Effector CD4-positive, alpha-beta T cell (primary cell): Measurements from ENCODE around the gene CDC26.
"Not testable (repeated sequence)": the region's sequence is repeated elsewhere in the genome, so short reads cannot be mapped to it uniquely, and the experiment has no call there.

ENCODE experiments used
- DNase-seq: peaks from one replicate; pipeline ENCODE4 v3.0.0-alpha.2; 2020

CDC26 gene

DNA sequence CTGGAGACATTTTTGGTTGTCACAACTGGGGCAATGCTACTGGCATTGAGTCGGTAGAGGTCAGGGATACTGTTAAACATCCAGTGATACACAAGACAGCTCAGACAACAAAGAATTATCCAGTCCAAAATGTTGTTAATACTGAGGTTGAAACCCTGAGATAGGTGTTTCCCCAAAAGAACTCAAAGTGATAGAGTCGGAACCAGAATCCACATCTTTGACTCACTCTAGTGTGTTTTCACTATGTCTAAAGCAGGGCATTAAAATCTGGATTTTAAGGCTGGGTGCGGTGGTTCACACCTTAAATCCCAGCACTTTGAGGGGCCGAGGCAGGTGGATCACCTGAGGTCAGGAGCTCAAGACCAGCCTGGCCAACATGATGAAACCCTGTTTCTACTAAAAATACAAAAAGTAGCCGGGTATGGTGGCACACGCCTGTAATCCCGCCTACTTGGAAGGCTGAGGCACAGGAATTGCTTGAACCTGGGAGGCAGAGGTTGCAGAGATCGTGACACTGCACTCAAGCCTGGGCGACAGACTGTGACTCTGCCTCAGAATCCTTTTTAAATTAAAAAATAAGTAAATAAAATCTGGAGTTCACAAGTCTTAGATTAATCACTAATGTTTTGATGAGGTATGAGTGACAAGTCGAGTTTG, 37.0 kb downstream of the CDC26 start:
- no peak for DNase-seq

DNA sequence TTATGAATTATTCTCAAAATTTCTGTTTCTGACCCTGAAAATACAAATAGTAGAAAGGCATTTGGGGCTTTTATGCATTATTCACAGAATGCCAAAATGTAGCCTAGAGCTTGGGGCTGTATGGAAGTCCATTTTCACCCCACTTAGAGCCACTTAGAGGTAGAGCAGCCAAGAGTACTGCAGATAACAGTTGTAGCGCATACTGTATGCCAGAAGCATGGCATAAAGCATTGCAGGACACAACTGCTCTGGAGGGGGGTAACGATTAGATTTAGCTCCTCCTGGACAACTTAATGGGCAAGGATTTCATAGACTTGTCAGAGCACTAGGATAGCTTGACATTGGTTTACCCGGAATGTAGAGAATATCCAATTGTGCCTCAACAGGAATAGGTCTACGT, 38.3 kb downstream of the CDC26 start:
- DNase-seq: no peak

DNA sequence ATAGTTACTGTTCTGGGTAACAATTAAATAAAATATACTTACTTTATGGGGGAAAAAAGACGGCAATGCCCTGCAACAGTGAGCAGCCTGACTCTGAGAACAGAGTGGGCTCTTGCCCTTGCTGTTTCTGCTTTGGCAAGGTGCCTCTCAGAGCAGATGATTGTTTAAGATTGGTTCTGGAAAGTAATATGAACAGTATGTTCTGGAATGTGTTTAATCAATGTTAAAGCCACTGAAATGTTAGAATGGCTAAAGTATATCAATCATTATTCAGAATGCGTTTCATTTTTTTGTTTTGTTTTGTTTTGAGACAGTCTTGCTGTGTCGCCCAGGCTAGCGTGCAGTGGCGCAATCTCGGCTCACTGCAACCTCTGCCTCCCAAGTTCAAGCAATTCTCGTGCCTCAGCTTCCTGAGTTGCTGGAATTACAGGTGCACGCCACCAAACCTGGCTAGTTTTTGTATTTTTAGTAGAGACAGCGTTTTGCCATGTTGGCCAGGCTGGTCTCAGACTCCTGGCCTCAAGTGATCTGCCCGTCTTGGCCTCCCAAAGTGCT, 39.6 kb downstream of the CDC26 start:
- DNase-seq: not testable (repeated sequence)

GRCh38 chr9:113231701-113232100, 43.7 kb downstream of the CDC26 start:
- no peak for DNase-seq

DNA sequence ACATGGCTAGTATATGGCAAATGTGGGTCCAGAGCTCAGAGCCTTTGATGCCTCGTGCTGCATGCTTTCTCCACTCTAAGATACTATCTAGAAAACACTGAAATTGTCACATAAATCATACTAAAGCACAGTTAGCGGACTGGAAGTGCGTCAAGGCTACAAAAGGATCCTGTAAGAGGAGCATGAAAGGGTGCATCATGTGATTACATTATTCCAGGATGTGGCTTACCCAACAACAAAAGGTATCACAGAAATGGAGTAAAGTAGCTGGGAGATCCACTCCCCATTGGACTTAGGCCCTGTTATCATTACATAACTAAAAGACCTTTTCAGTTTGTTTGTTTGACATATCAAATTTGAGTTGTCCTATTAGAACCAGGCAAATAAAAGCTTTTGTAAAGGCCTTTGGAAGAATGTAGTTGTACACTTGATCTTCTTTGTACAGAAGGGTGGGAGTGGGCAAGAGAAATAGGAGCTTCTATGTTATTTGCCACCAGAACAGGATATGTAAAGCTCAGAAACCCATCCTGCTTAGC, 47.2 kb downstream of the CDC26 start:
- DNase-seq: no peak

GRCh38 chr9:113227436-113227835, 47.9 kb downstream of the CDC26 start:
- DNase-seq: no peak

DNA sequence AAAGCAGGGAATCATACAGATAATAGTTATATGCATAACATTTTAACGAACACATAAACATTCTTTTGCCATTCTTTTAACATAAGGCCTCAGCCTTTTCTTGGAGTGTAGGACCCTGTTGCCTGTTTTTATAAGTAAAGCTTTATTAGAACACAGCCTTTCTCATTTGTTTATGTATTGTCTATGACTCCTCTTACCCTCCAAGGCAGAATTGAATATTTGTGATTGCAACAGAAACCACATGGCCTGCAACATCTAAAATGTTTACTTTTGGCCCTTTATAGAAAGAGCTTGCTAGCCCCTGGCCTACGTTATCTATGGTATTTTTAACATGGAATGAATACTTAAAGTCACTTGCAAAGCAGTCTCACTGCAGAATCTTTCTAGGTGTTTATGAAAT, 51.4 kb downstream of the CDC26 start:
- DNase-seq: no peak

DNA sequence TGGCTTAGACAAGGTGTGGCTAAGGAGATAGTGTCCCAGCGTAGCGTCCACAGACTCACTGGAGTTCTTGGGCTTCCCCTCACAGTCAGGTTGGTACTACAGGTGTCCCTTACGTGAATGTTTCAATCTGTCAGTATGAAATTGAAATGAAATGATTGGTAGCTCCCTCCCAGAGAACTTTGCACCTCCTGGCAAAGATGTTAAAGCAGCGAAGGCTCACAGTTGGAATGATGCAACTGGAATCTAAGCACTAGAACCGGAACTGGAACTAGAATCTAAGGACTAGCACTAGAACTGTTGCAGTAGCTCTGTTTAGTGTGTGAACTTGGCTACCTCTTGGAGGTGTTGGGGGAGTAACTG, 52.9 kb downstream of the CDC26 start:
- no peak for DNase-seq

GRCh38 chr9:113221800-113222481, 53.4 kb downstream of the CDC26 start:
- no peak for DNase-seq

DNA sequence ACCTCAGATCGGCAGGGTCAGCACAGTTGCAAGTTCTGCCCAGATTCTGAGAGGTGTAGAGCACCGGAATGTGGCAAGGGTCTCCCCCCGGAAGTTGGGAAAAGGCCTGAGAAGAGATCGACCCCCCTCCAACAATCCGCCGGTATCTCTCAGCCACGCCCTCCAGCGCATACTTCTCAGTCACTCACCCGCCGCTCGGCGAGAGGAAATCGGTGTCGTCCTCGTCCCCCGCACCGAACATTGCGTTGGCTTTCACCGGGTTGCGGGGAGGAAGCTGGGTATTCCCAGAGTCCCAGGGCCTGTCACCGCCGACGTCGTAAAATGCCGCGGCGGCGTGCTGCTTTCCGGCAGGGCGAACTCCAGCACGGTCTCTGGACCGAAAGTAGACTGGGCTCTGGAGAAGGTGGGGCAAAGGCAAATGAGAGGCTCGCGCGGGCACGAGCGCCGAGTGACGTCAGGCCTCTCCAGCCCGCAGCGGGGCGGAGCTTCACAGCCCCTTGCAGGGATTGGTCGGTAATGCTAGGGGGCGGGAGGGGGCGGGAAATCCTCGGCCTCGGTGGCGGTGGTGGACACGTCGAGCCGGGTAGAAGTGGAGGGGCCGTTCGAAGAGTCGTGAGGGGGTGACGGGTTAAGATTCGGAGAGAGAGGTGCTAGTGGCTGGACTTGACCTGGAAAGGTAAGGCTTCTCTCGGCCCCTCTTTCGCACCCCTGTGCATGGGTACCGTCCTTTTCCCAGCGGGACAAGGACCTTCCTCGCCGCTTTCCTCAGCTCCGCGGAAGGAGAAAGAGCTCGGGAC, 54.2 kb downstream of the CDC26 start, which contains the start of the genes FKBP15 and SLC31A1:
FKBP15 (minus strand) TSS at position 275 of the 797 bp plus-strand sequence; CDS start at position 241, 34 bp downstream.
SLC31A1 (plus strand) TSS at position 542 of the 797 bp plus-strand sequence. CDS start 34,605 bp downstream, outside the sequence.
- DNase-seq: peak; percentile 95

DNA sequence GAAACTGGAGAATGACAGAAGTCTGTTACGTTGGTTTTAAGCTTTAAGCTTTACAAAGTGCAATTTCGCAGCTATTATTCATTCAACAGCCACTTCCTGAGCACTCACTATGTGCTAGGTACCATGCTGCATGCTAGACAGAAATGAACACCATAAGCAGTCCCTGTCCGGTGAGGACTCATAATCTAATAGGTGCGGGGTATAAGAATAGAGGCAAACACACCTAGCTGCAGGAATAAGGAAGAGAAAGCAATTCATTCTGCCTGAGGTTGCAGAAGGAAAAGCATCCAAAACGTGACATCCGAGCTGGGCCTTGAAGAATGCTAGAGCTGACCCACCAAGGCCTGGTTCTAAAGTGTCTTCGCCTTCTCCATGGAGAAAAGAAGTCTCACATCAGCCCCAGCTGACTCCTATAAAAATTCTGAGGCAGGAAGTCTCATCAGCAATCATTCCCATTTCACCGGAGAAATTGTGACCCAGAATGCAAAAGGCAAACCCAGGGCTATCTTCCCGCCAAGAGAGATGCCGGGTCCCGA, 54.8 kb downstream of the CDC26 start:
- DNase-seq: no peak

- DNase-seq: no peak
Measured at GRCh38 chr9:113219969-113220368, 55.4 kb downstream of the CDC26 start.

GRCh38 chr9:113219186-113219936, 56.0 kb downstream of the CDC26 start:
- no peak for DNase-seq
